Osteoblast (primary cell): ENCODE measurements around the gene CENPU. TPM values are rescaled to one million over a fixed set of nuclear protein-coding genes. Genes with fewer than 3 reads are reported as not detected.
"Not testable (repeated sequence)": the region's sequence is repeated elsewhere in the genome, so short reads cannot be mapped to it uniquely, and the experiment has no call there.

Experiments used
- DNase-seq: peaks from one replicate; pipeline ENCODE4 v3.0.0; 2011; ENCODE audit warnings: low spot score, mixed read lengths; ENCODE audit not compliant: insufficient read length; ENCODE audit errors: missing footprints
- H2AFZ ChIP-seq: 2 replicates; pipeline ENCODE4 v1.6.0; 2011; ENCODE audit warnings: mild to moderate bottlenecking, low read length
- H3K27ac ChIP-seq: 2 replicates; pipeline ENCODE4 v1.5.1; 2011; ENCODE audit warnings: mild to moderate bottlenecking, low read depth, low read length, moderate library complexity
- H3K27me3 ChIP-seq: 2 replicates; pipeline ENCODE4 v1.6.0; 2012; ENCODE audit warnings: mild to moderate bottlenecking, control low read depth, inconsistent platforms, low read length, moderate library complexity; ENCODE audit not compliant: insufficient read depth
- H3K36me3 ChIP-seq: 2 replicates; pipeline ENCODE4 v1.5.1; 2011; ENCODE audit warnings: mild to moderate bottlenecking, low read length, control low read depth, moderate library complexity; ENCODE audit not compliant: insufficient read depth
- H3K4me1 ChIP-seq: 2 replicates; pipeline ENCODE4 v1.5.1; 2011; ENCODE audit warnings: mild to moderate bottlenecking, low read length, control low read depth, moderate library complexity; ENCODE audit not compliant: insufficient read depth
- H3K4me2 ChIP-seq: 2 replicates; pipeline ENCODE4 v1.6.0; 2011; ENCODE audit warnings: mild to moderate bottlenecking, low read length; ENCODE audit not compliant: insufficient read depth
- H3K4me3 ChIP-seq: fragments of 200-600 bp; sonication (generic); 3 replicates; pipeline ENCODE4 v1.5.1; 2012; ENCODE audit warnings: mild to moderate bottlenecking, low read length, inconsistent platforms; ENCODE audit not compliant: insufficient read depth
- H3K79me2 ChIP-seq: 2 replicates; pipeline ENCODE4 v1.6.0; 2012; ENCODE audit warnings: mild to moderate bottlenecking, low read length, control low read depth, inconsistent platforms; ENCODE audit not compliant: insufficient read depth
- H3K9me3 ChIP-seq: 2 replicates; pipeline ENCODE4 v1.5.1; 2011; ENCODE audit warnings: low read depth, low read length, control low read depth
- H4K20me1 ChIP-seq: 2 replicates; pipeline ENCODE4 v1.6.0; 2012; ENCODE audit warnings: mild to moderate bottlenecking, low read length, control low read depth; ENCODE audit not compliant: insufficient read depth
- CTCF ChIP-seq: IDR thresholded peaks from 2 replicates; pipeline ENCODE4 v1.5.1; 2011; ENCODE audit warnings: mild to moderate bottlenecking, low read depth, low read length, moderate library complexity; ENCODE audit errors: extremely low read depth
- total RNA-seq: library from RNA; depleted of rRNA; stranded (reverse); fragments of >200 nt; gene quantifications from 2 replicates; pipeline ENCODE4 v1.2.3, GENCODE V29; 2012

The CENPU gene
- total RNA-seq, 1 donor, result 5.1 TPM

GRCh38 chr4:184653650-184654049, 80.2 kb downstream of the CENPU start:
- Histone ChIP-seq H4K20me1 (no peaks in the 10 kb centered on the region), H3K4me3 (no peak overlapping the region), H3K79me2 (peaks cover 7% of the 10 kb centered on the region), H3K9me3 (no peaks in the 10 kb centered on the region), H3K4me2 (peak overlapping the region; percentile 1), H3K27ac (peak overlapping the region; percentile 11), H3K36me3 (no peaks in the 10 kb centered on the region), H3K4me1 (peaks cover 23% of the 10 kb centered on the region), H3K27me3 (no peaks in the 10 kb centered on the region), H2AFZ (no peak overlapping the region)
- no peak for DNase-seq
- TF ChIP-seq CTCF, result no peak

GRCh38 chr4:184652681-184653080, 81.2 kb downstream of the CENPU start:
- Histone ChIP-seq H3K4me1 (peaks cover 29% of the 10 kb centered on the region), H3K27ac (peak overlapping the region; percentile 37), H3K79me2 (peaks cover 17% of the 10 kb centered on the region)
- H3K36me3 ChIP-seq, H3K27me3 ChIP-seq, H3K4me3 ChIP-seq, H4K20me1 ChIP-seq, H3K4me2 ChIP-seq, DNase-seq, H2AFZ ChIP-seq, H3K9me3 ChIP-seq: not testable (repeated sequence)

- H4K20me1 ChIP-seq, result peaks cover 17% of the 10 kb centered on the region
These were observed 82.0 kb downstream of the CENPU start for GRCh38 chr4:184651899-184652298.

GRCh38 chr4:184649971-184650855, 83.7 kb downstream of the CENPU start:
- no peak for DNase-seq
- peaks cover 42% of the 10 kb centered on the region for H3K79me2 ChIP-seq
- H3K4me2 ChIP-seq, result peak overlapping the region; percentile 83
- peak overlapping the region; percentile 85 for H3K27ac ChIP-seq
- H3K36me3 ChIP-seq, result peaks cover 8% of the 10 kb centered on the region
- H4K20me1 ChIP-seq, result peaks cover 23% of the 10 kb centered on the region
- peak overlapping the region; percentile 88 for H2AFZ ChIP-seq
- H3K4me1 ChIP-seq, result peaks cover 35% of the 10 kb centered on the region
- no peaks in the 10 kb centered on the region for H3K27me3 ChIP-seq
- H3K4me3 ChIP-seq, result peak overlapping the region; percentile 87
- no peaks in the 10 kb centered on the region for H3K9me3 ChIP-seq
- no peak for TF ChIP-seq CTCF

More at GRCh38 chr4:184651899-184652298, 82.0 kb downstream of the CENPU start:
- Histone ChIP-seq H3K9me3 (no peaks in the 10 kb centered on the region), H3K27ac (no peak overlapping the region), H3K4me3 (no peak overlapping the region), H3K79me2 (peaks cover 25% of the 10 kb centered on the region), H3K36me3 (peaks cover 2% of the 10 kb centered on the region), H3K27me3 (no peaks in the 10 kb centered on the region), H3K4me2 (no peak overlapping the region), H2AFZ (no peak overlapping the region), H3K4me1 (peaks cover 37% of the 10 kb centered on the region)
- no peak for DNase-seq
- no peak for TF ChIP-seq CTCF
